ENCODE results near the gene NOX4. TPM values are rescaled to one million over a fixed set of nuclear protein-coding genes. Genes with fewer than 3 reads are reported as not detected.

The NOX4 gene
- total RNA-seq, 1 experiment from 2014 or later = 1.5 TPM

DNA sequence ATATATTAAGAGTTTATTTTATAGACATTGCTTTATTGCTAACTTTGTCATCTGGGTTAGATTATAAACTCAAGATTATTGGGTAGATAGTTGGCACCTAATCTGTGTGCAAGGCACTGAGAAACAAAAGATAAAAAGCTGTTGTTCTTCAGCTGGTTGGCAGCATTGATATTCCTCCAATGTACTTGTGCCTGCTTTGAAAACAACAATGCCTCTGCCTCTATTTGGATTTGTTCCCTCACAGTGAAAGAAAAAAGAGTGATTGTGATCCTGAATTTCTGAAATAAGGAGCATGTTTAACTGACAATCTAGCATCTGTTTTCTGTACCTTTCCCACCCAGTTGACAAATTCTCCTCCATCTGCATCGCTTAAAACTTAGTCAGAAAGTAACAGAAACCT lies 215.2 kb downstream of the NOX4 start:
- CTCF ChIA-PET = no interaction called here
- Mint-ChIP-seq H3K4me1 (peaks cover 25% of the 10 kb centered on the region), H3K27ac (peak overlapping the region; percentile 42; the same call in 1 of the 2 replicates), H3K4me3 (no peak overlapping the region), H3K27me3 (ENCODE audit: low read depth) (no peaks in the 10 kb centered on the region), H3K9me3 (peaks cover 11% of the 10 kb centered on the region), H3K36me3 (no peaks in the 10 kb centered on the region)
- no peak for ATAC-seq
- no peak for DNase-seq (ENCODE audit: low spot score)
- POLR2A ChIA-PET = no interaction called here
- TF ChIP-seq, protein P1, sequence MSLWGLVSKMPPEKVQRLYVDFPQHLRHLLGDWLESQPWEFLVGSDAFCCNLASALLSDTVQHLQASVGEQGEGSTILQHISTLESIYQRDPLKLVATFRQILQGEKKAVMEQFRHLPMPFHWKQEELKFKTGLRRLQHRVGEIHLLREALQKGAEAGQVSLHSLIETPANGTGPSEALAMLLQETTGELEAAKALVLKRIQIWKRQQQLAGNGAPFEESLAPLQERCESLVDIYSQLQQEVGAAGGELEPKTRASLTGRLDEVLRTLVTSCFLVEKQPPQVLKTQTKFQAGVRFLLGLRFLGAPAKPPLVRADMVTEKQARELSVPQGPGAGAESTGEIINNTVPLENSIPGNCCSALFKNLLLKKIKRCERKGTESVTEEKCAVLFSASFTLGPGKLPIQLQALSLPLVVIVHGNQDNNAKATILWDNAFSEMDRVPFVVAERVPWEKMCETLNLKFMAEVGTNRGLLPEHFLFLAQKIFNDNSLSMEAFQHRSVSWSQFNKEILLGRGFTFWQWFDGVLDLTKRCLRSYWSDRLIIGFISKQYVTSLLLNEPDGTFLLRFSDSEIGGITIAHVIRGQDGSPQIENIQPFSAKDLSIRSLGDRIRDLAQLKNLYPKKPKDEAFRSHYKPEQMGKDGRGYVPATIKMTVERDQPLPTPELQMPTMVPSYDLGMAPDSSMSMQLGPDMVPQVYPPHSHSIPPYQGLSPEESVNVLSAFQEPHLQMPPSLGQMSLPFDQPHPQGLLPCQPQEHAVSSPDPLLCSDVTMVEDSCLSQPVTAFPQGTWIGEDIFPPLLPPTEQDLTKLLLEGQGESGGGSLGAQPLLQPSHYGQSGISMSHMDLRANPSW (CRISPR knock-in tag; conservative IDR thresholded peaks at IDR 0.05; ENCODE audit: low read depth) = no peak
- TF ChIP-seq FOXK1 (CRISPR knock-in tag; IDR thresholded peaks at IDR 0.05) (no peak), ZBTB21 (CRISPR knock-in tag; IDR thresholded peaks at IDR 0.05; ENCODE audit: borderline replicate concordance) (no peak), ATF1 (CRISPR knock-in tag; IDR thresholded peaks at IDR 0.05) (no peak), TEAD1 (CRISPR knock-in tag; IDR thresholded peaks at IDR 0.05) (no peak), ELF4 (CRISPR knock-in tag; IDR thresholded peaks at IDR 0.05; ENCODE audit: low read depth) (no peak), OVOL2 (CRISPR knock-in tag; IDR thresholded peaks at IDR 0.05; ENCODE audit: borderline replicate concordance) (no peak), NR1H2 (CRISPR knock-in tag; IDR thresholded peaks at IDR 0.05) (no peak), SP1 (CRISPR knock-in tag; conservative IDR thresholded peaks at IDR 0.05) (no peak), RORB (CRISPR knock-in tag; IDR thresholded peaks at IDR 0.05) (no peak), GTF2I (CRISPR knock-in tag; conservative IDR thresholded peaks at IDR 0.05) (no peak), MYBL2 (CRISPR knock-in tag; IDR thresholded peaks at IDR 0.05) (no peak), TCF7 (CRISPR knock-in tag; IDR thresholded peaks at IDR 0.05; ENCODE audit: low read depth) (no peak)
- TF ChIP-seq, protein P2, sequence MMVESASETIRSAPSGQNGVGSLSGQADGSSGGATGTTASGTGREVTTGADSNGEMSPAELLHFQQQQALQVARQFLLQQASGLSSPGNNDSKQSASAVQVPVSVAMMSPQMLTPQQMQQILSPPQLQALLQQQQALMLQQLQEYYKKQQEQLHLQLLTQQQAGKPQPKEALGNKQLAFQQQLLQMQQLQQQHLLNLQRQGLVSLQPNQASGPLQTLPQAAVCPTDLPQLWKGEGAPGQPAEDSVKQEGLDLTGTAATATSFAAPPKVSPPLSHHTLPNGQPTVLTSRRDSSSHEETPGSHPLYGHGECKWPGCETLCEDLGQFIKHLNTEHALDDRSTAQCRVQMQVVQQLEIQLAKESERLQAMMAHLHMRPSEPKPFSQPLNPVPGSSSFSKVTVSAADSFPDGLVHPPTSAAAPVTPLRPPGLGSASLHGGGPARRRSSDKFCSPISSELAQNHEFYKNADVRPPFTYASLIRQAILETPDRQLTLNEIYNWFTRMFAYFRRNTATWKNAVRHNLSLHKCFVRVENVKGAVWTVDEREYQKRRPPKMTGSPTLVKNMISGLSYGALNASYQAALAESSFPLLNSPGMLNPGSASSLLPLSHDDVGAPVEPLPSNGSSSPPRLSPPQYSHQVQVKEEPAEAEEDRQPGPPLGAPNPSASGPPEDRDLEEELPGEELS (CRISPR knock-in tag; IDR thresholded peaks at IDR 0.05) = no peak
- TF ChIP-seq, protein P3, sequence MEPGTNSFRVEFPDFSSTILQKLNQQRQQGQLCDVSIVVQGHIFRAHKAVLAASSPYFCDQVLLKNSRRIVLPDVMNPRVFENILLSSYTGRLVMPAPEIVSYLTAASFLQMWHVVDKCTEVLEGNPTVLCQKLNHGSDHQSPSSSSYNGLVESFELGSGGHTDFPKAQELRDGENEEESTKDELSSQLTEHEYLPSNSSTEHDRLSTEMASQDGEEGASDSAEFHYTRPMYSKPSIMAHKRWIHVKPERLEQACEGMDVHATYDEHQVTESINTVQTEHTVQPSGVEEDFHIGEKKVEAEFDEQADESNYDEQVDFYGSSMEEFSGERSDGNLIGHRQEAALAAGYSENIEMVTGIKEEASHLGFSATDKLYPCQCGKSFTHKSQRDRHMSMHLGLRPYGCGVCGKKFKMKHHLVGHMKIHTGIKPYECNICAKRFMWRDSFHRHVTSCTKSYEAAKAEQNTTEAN (CRISPR knock-in tag; IDR thresholded peaks at IDR 0.05) = no peak
- TF ChIP-seq, protein P4, sequence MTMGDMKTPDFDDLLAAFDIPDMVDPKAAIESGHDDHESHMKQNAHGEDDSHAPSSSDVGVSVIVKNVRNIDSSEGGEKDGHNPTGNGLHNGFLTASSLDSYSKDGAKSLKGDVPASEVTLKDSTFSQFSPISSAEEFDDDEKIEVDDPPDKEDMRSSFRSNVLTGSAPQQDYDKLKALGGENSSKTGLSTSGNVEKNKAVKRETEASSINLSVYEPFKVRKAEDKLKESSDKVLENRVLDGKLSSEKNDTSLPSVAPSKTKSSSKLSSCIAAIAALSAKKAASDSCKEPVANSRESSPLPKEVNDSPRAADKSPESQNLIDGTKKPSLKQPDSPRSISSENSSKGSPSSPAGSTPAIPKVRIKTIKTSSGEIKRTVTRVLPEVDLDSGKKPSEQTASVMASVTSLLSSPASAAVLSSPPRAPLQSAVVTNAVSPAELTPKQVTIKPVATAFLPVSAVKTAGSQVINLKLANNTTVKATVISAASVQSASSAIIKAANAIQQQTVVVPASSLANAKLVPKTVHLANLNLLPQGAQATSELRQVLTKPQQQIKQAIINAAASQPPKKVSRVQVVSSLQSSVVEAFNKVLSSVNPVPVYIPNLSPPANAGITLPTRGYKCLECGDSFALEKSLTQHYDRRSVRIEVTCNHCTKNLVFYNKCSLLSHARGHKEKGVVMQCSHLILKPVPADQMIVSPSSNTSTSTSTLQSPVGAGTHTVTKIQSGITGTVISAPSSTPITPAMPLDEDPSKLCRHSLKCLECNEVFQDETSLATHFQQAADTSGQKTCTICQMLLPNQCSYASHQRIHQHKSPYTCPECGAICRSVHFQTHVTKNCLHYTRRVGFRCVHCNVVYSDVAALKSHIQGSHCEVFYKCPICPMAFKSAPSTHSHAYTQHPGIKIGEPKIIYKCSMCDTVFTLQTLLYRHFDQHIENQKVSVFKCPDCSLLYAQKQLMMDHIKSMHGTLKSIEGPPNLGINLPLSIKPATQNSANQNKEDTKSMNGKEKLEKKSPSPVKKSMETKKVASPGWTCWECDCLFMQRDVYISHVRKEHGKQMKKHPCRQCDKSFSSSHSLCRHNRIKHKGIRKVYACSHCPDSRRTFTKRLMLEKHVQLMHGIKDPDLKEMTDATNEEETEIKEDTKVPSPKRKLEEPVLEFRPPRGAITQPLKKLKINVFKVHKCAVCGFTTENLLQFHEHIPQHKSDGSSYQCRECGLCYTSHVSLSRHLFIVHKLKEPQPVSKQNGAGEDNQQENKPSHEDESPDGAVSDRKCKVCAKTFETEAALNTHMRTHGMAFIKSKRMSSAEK (CRISPR knock-in tag; IDR thresholded peaks at IDR 0.05; ENCODE audit: borderline replicate concordance) = no peak
- TF ChIP-seq, protein P5, sequence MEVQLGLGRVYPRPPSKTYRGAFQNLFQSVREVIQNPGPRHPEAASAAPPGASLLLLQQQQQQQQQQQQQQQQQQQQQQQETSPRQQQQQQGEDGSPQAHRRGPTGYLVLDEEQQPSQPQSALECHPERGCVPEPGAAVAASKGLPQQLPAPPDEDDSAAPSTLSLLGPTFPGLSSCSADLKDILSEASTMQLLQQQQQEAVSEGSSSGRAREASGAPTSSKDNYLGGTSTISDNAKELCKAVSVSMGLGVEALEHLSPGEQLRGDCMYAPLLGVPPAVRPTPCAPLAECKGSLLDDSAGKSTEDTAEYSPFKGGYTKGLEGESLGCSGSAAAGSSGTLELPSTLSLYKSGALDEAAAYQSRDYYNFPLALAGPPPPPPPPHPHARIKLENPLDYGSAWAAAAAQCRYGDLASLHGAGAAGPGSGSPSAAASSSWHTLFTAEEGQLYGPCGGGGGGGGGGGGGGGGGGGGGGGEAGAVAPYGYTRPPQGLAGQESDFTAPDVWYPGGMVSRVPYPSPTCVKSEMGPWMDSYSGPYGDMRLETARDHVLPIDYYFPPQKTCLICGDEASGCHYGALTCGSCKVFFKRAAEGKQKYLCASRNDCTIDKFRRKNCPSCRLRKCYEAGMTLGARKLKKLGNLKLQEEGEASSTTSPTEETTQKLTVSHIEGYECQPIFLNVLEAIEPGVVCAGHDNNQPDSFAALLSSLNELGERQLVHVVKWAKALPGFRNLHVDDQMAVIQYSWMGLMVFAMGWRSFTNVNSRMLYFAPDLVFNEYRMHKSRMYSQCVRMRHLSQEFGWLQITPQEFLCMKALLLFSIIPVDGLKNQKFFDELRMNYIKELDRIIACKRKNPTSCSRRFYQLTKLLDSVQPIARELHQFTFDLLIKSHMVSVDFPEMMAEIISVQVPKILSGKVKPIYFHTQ (CRISPR knock-in tag; IDR thresholded peaks at IDR 0.05) = no peak
- TF ChIP-seq, protein P6, sequence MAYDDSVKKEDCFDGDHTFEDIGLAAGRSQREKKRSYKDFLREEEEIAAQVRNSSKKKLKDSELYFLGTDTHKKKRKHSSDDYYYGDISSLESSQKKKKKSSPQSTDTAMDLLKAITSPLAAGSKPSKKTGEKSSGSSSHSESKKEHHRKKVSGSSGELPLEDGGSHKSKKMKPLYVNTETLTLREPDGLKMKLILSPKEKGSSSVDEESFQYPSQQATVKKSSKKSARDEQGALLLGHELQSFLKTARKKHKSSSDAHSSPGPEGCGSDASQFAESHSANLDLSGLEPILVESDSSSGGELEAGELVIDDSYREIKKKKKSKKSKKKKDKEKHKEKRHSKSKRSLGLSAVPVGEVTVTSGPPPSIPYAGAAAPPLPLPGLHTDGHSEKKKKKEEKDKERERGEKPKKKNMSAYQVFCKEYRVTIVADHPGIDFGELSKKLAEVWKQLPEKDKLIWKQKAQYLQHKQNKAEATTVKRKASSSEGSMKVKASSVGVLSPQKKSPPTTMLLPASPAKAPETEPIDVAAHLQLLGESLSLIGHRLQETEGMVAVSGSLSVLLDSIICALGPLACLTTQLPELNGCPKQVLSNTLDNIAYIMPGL (CRISPR knock-in tag; IDR thresholded peaks at IDR 0.05) = no peak
- TF ChIP-seq, protein P7, sequence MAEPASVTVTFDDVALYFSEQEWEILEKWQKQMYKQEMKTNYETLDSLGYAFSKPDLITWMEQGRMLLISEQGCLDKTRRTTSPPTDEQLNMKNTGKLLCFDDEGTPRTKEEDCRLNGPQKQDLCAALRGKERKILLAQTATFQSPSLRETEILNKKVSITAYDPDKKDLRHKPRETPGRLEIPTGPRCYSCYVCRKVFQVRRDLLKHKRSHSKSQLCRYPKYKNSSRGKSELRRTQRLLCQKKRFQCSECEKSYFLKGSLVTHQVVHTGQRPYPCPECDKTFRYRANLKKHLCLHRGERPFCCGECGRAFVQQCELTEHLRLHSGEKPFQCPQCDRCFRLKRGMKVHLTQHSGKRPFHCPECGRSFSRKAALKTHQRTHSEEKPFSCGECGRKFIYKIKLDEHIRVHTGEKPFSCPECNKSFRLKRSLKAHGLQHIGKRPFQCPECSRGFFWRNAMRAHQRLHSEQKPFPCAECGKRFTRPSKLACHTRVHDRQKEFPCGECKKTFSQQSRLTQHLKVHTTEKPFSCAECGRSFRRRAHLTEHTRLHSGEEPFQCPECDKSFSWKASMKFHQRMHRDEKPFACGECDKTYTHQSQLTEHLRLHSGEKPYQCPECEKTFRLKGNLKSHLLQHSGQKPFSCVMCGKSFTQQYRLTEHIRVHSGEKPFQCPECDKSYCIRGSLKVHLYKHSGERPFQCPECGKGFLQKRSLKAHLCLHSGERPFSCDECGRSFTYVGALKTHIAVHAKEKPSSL (CRISPR knock-in tag; conservative IDR thresholded peaks at IDR 0.05) = no peak
